Measurements from ENCODE around the gene FAF2.

FAF2 gene

DNA sequence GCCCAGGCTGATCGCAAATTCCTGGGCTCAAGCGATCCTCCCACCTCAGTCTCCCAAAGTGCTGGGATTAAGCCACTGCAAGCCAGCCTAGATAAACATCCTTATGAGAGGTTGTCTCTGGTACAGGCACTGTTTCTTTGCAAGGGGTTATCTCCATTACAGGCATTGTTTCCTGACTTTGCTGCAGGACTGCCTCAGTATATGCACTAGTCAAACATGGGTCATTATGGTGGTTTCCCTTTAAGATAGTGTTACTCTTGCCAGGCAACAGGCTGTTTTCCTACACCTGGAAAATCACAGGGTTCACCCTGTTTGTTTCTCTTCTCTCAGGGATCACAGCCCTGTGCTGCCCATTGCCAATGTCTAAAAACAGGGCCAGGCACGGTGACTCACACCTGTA is 24.0 kb upstream of the FAF2 start:
- DNase-seq (ENCODE audit: low read depth in 1 of 2, low spot score in 1 of 2): no peak
- no peak overlapping the region for H3K4me3 ChIP-seq (replicated peaks; ENCODE audit: insufficient read depth, low read length)
- no peaks in the 10 kb centered on the region for H3K27me3 ChIP-seq (ENCODE audit: insufficient read depth, poor library complexity, severe bottlenecking)
- TF ChIP-seq, protein P1, sequence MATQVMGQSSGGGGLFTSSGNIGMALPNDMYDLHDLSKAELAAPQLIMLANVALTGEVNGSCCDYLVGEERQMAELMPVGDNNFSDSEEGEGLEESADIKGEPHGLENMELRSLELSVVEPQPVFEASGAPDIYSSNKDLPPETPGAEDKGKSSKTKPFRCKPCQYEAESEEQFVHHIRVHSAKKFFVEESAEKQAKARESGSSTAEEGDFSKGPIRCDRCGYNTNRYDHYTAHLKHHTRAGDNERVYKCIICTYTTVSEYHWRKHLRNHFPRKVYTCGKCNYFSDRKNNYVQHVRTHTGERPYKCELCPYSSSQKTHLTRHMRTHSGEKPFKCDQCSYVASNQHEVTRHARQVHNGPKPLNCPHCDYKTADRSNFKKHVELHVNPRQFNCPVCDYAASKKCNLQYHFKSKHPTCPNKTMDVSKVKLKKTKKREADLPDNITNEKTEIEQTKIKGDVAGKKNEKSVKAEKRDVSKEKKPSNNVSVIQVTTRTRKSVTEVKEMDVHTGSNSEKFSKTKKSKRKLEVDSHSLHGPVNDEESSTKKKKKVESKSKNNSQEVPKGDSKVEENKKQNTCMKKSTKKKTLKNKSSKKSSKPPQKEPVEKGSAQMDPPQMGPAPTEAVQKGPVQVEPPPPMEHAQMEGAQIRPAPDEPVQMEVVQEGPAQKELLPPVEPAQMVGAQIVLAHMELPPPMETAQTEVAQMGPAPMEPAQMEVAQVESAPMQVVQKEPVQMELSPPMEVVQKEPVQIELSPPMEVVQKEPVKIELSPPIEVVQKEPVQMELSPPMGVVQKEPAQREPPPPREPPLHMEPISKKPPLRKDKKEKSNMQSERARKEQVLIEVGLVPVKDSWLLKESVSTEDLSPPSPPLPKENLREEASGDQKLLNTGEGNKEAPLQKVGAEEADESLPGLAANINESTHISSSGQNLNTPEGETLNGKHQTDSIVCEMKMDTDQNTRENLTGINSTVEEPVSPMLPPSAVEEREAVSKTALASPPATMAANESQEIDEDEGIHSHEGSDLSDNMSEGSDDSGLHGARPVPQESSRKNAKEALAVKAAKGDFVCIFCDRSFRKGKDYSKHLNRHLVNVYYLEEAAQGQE (IDR thresholded peaks at IDR 0.05; ENCODE audit: insufficient replicate concordance, low read depth): no peak
- TF ChIP-seq SPI1 (IDR thresholded peaks at IDR 0.05; ENCODE audit: borderline replicate concordance, low read depth) (no peak), GABPA (IDR thresholded peaks at IDR 0.05; ENCODE audit: low read depth) (no peak), POLR2AphosphoS5 (IDR thresholded peaks at IDR 0.05; ENCODE audit: low read depth) (no peak)
- TF ChIP-seq, protein P2, sequence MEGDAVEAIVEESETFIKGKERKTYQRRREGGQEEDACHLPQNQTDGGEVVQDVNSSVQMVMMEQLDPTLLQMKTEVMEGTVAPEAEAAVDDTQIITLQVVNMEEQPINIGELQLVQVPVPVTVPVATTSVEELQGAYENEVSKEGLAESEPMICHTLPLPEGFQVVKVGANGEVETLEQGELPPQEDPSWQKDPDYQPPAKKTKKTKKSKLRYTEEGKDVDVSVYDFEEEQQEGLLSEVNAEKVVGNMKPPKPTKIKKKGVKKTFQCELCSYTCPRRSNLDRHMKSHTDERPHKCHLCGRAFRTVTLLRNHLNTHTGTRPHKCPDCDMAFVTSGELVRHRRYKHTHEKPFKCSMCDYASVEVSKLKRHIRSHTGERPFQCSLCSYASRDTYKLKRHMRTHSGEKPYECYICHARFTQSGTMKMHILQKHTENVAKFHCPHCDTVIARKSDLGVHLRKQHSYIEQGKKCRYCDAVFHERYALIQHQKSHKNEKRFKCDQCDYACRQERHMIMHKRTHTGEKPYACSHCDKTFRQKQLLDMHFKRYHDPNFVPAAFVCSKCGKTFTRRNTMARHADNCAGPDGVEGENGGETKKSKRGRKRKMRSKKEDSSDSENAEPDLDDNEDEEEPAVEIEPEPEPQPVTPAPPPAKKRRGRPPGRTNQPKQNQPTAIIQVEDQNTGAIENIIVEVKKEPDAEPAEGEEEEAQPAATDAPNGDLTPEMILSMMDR (IDR thresholded peaks at IDR 0.05; ENCODE audit: insufficient read depth, low read length): no peak
- no peak overlapping the region for H3K27ac ChIP-seq (replicated peaks)

DNA sequence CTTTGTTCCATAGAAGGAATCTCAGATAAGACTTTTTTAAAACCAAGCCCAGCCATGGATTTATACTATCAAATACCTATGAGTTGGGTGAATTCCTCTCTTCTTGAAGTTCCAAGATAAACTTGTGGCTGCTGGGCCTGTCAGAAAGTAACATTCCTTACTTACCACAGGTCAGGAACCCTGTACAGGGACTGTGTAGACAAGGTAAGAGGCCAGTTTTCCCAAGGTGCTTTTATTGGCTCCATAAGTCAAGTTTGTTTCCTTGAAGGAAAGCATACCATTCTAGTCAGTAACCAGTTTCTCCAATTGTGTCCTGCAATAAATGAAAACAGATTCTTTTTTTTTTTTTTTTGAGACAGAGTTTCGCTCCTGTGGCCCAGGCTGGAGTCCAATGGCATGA is 23.0 kb upstream of the FAF2 start:
- TF ChIP-seq, protein P1 (IDR thresholded peaks at IDR 0.05; ENCODE audit: insufficient replicate concordance, low read depth): no peak
- TF ChIP-seq SPI1 (IDR thresholded peaks at IDR 0.05; ENCODE audit: borderline replicate concordance, low read depth) (no peak), POLR2AphosphoS5 (IDR thresholded peaks at IDR 0.05; ENCODE audit: low read depth) (no peak), GABPA (IDR thresholded peaks at IDR 0.05; ENCODE audit: low read depth) (no peak)
- TF ChIP-seq, protein P2 (IDR thresholded peaks at IDR 0.05; ENCODE audit: insufficient read depth, low read length): no peak
- H3K27ac ChIP-seq (replicated peaks): no peak overlapping the region
- no peak overlapping the region for H3K4me3 ChIP-seq (replicated peaks; ENCODE audit: insufficient read depth, low read length)
- no peak for DNase-seq (ENCODE audit: low read depth in 1 of 2, low spot score in 1 of 2)
- no peaks in the 10 kb centered on the region for H3K27me3 ChIP-seq (ENCODE audit: insufficient read depth, poor library complexity, severe bottlenecking)

- H3K4me3 ChIP-seq (replicated peaks; ENCODE audit: insufficient read depth, low read length): no peak overlapping the region
- no peak overlapping the region for H3K27ac ChIP-seq (replicated peaks)
- TF ChIP-seq POLR2AphosphoS5 (IDR thresholded peaks at IDR 0.05; ENCODE audit: low read depth): no peak
- TF ChIP-seq, protein P2 (IDR thresholded peaks at IDR 0.05; ENCODE audit: insufficient read depth, low read length): no peak
- no peak for TF ChIP-seq GABPA (IDR thresholded peaks at IDR 0.05; ENCODE audit: low read depth)
- TF ChIP-seq, protein P1 (IDR thresholded peaks at IDR 0.05; ENCODE audit: insufficient replicate concordance, low read depth): no peak
- no peak for TF ChIP-seq SPI1 (IDR thresholded peaks at IDR 0.05; ENCODE audit: borderline replicate concordance, low read depth)
Measured at GRCh38 chr5:176425791-176426190, 22.4 kb upstream of the FAF2 start.

More at GRCh38 chr5:176425791-176426190, 22.4 kb upstream of the FAF2 start:
- H3K27me3 ChIP-seq (ENCODE audit: insufficient read depth, poor library complexity, severe bottlenecking): no peaks in the 10 kb centered on the region
- no peak for DNase-seq (ENCODE audit: low read depth in 1 of 2, low spot score in 1 of 2)

All from HL-60 (cell line).